Spinal cord (tissue), 10 donors: ENCODE measurements around the gene ZNF581. TPM values are rescaled to one million over a fixed set of nuclear protein-coding genes. Genes with fewer than 3 reads are reported as not detected.

ENCODE experiments used
- DNase-seq, 6 donors: peaks; one replicate each; pipeline versions ENCODE4 v3.0.0 to v3.0.0-alpha.2; 2013 to 2015; ENCODE audit warnings: low spot score in 6 of 6, low read depth in 4 of 6
- H3K27ac ChIP-seq: one replicate; pipeline ENCODE4 v1.5.1; 2013; ENCODE audit warnings: low read depth, low read length, control low read depth
- H3K27me3 ChIP-seq: one replicate; pipeline ENCODE4 v1.6.1; 2013; ENCODE audit warnings: low read length; ENCODE audit not compliant: control insufficient read depth, insufficient read depth
- H3K36me3 ChIP-seq: one replicate; pipeline ENCODE4 v1.6.1; 2013; ENCODE audit warnings: low read length; ENCODE audit not compliant: control insufficient read depth, insufficient read depth
- H3K4me1 ChIP-seq: one replicate; pipeline ENCODE4 v1.6.1; 2013; ENCODE audit warnings: low read length; ENCODE audit not compliant: control insufficient read depth, insufficient read depth
- H3K4me3 ChIP-seq: one replicate; pipeline ENCODE4 v1.5.1; 2013; ENCODE audit warnings: low read depth, low read length, control low read depth
- H3K9me3 ChIP-seq: one replicate; pipeline ENCODE4 v1.6.1; 2013; ENCODE audit warnings: low read length; ENCODE audit not compliant: control insufficient read depth, insufficient read depth
- WGBS: methylation state at CpG from one replicate; pipeline ENCODE4 v1.1.5; 2013; ENCODE audit warnings: missing lambda C conversion rate; ENCODE audit not compliant: insufficient coverage; 5-methylcytosine and 5-hydroxymethylcytosine counted together
- long read RNA-seq, 4 donors: transcript quantifications; one replicate each; lab custom pipeline, GENCODE V29; 2026
- polyA plus RNA-seq, 2 donors: library from polyadenylated mRNA; unstranded; fragments of 120-200 nt; gene quantifications; one replicate each; pipeline ENCODE4 v1.2.1, GENCODE V29; 2013; ENCODE audit not compliant: insufficient read length in 2 of 2
- total RNA-seq, 2 donors: library from RNA; depleted of rRNA in 1 of 2; stranded (reverse); fragments of 120-200 nt in 1 of 2; fragments of >200 nt in 1 of 2; gene quantifications; one replicate each; pipeline versions ENCODE4 v1.2.3 to v1.2.4, GENCODE V29; 2013 to 2014
- donor health status: healthy.

ZNF581 gene
- 10 to 100 TPM in 1 of 2 donors, 1 to 10 TPM in 1; 6.6 to 10.5 TPM for total RNA-seq
- polyA plus RNA-seq: 10 to 100 TPM; 19.0 to 20.5 TPM
- long read RNA-seq, donor 1, transcript ZNF581-201 (2 exons, 1,298 nt): major isoform, 6 of 6 reads
- long read RNA-seq, donor 1, partial matches to known transcripts: 0 of 6 reads
- long read RNA-seq, donor 1, other reads (novel, unspliced or antisense): 0 of 6 reads
- long read RNA-seq, donor 2, partial matches to known transcripts: 0 of 2 reads
- long read RNA-seq, donor 2, other reads (novel, unspliced or antisense): 0 of 2 reads
- long read RNA-seq, donor 3, partial matches to known transcripts: 0 of 6 reads
- long read RNA-seq, donor 3, other reads (novel, unspliced or antisense): 0 of 6 reads
- long read RNA-seq, donor 4, transcript ZNF581-201 (2 exons, 1,298 nt): major isoform, 24 of 41 reads
- long read RNA-seq, donor 4, partial matches to known transcripts: 17 of 41 reads
- long read RNA-seq, donor 4, other reads (novel, unspliced or antisense): 0 of 41 reads

- DNase-seq: peak in 2 of 6 donors; percentile 83 to 86
- no peaks in the 10 kb centered on the region for H3K9me3 ChIP-seq
- WGBS: under 1% methylated on average over 43 of the region's 56 CpGs
- H3K4me3 ChIP-seq: peak within 1 kb of the TSS; percentile 79
- H3K27ac ChIP-seq: no peak within 1 kb of the TSS
- peaks cover 69% of the 10 kb centered on the region for H3K4me1 ChIP-seq
- peaks cover 26% of the 10 kb centered on the region for H3K36me3 ChIP-seq
- H3K27me3 ChIP-seq: no peaks in the 10 kb centered on the region
Observed at GRCh38 chr19:55643003-55643886, at the start of gene ZNF581. ZNF581 (plus strand) TSS chr19:55643649; CDS start chr19:55644572, 923 bp downstream.

GRCh38 chr19:55594996-55595545 lies 48.4 kb upstream of the ZNF581 start:
- Histone ChIP-seq H3K27me3 (no peaks in the 10 kb centered on the region), H3K4me1 (peaks cover 3% of the 10 kb centered on the region), H3K9me3 (no peaks in the 10 kb centered on the region), H3K36me3 (peaks cover 59% of the 10 kb centered on the region), H3K4me3 (no peak overlapping the region), H3K27ac (no peak overlapping the region)
- no peak for DNase-seq
- WGBS: 85% methylated on average over 3 of the region's 4 CpGs

- WGBS: 100% methylated on average over 3 of the region's 3 CpGs
- peaks cover 57% of the 10 kb centered on the region for H3K36me3 ChIP-seq
Observed at GRCh38 chr19:55596304-55596703, 47.1 kb upstream of the ZNF581 start.

GRCh38 chr19:55597501-55597921 lies 45.9 kb upstream of the ZNF581 start:
- Histone ChIP-seq H3K36me3 (peaks cover 52% of the 10 kb centered on the region), H3K27ac (no peak overlapping the region), H3K9me3 (no peaks in the 10 kb centered on the region), H3K4me1 (peaks cover 10% of the 10 kb centered on the region), H3K27me3 (no peaks in the 10 kb centered on the region), H3K4me3 (no peak overlapping the region)
- 97% methylated on average over 21 of the region's 30 CpGs for WGBS
- no peak for DNase-seq

More at GRCh38 chr19:55596304-55596703, 47.1 kb upstream of the ZNF581 start:
- H3K27ac ChIP-seq: no peak overlapping the region
- H3K27me3 ChIP-seq: no peaks in the 10 kb centered on the region
- H3K4me1 ChIP-seq: peaks cover 10% of the 10 kb centered on the region
- no peaks in the 10 kb centered on the region for H3K9me3 ChIP-seq
- no peak for DNase-seq
- no peak overlapping the region for H3K4me3 ChIP-seq

- 87% methylated on average over 8 of the region's 9 CpGs for WGBS
Observed at GRCh38 chr19:55598034-55598433, 45.4 kb upstream of the ZNF581 start.

GRCh38 chr19:55598719-55599467 lies 44.6 kb upstream of the ZNF581 start:
- no peaks in the 10 kb centered on the region for H3K27me3 ChIP-seq

More at GRCh38 chr19:55598034-55598433, 45.4 kb upstream of the ZNF581 start:
- no peak for DNase-seq
- no peak overlapping the region for H3K4me3 ChIP-seq
- no peak overlapping the region for H3K27ac ChIP-seq
- no peaks in the 10 kb centered on the region for H3K27me3 ChIP-seq
- H3K36me3 ChIP-seq: peaks cover 53% of the 10 kb centered on the region
- peaks cover 10% of the 10 kb centered on the region for H3K4me1 ChIP-seq
- no peaks in the 10 kb centered on the region for H3K9me3 ChIP-seq

GRCh38 chr19:55599468-55599841 lies 44.0 kb upstream of the ZNF581 start, which contains the start of gene FIZ1:
FIZ1 (minus strand) TSS chr19:55599517; CDS start chr19:55597865, 1,652 bp downstream.
- Histone ChIP-seq H3K4me1 (peaks cover 17% of the 10 kb centered on the region), H3K36me3 (peaks cover 42% of the 10 kb centered on the region), H3K9me3 (no peaks in the 10 kb centered on the region), H3K27ac (peak within 1 kb of the TSS; percentile 100), H3K27me3 (no peaks in the 10 kb centered on the region), H3K4me3 (peak within 1 kb of the TSS; percentile 92)
- 0% methylated on average over 15 of the region's 23 CpGs for WGBS
- peak; percentile 99 to 100 (median 100) for DNase-seq

More at GRCh38 chr19:55598719-55599467, 44.6 kb upstream of the ZNF581 start:
- peak overlapping the region; percentile 100 for H3K27ac ChIP-seq
- WGBS: 6% methylated on average over 25 of the region's 26 CpGs
- no peaks in the 10 kb centered on the region for H3K9me3 ChIP-seq
- DNase-seq: peak in 5 of 6 donors; percentile 77 to 98 (median 80)
- H3K36me3 ChIP-seq: peaks cover 46% of the 10 kb centered on the region
- H3K4me3 ChIP-seq: peak overlapping the region; percentile 92
- H3K4me1 ChIP-seq: peaks cover 11% of the 10 kb centered on the region

- Histone ChIP-seq H3K36me3 (peaks cover 37% of the 10 kb centered on the region), H3K27me3 (no peaks in the 10 kb centered on the region), H3K27ac (peak within 1 kb of the TSS; percentile 100), H3K9me3 (no peaks in the 10 kb centered on the region), H3K4me1 (peaks cover 21% of the 10 kb centered on the region), H3K4me3 (peak within 1 kb of the TSS; percentile 92)
- WGBS: 0% methylated on average over 55 of the region's 97 CpGs
- peak; percentile 89 to 100 (median 96) for DNase-seq
Observed at GRCh38 chr19:55599842-55600661, 43.4 kb upstream of the ZNF581 start, which contains the start of gene ZNF524. ZNF524 (plus strand) TSS chr19:55600288; CDS start chr19:55602113, 1,825 bp downstream.
